Stimulated activated effector memory CD8-positive, alpha-beta T cell treated with anti-CD3 and anti-CD28 coated beads, Interleukin-12 subunit alpha, Interleukin-12 subunit beta, amount 100 ng/mL, for 72 hours (primary cell): Measurements from ENCODE around the gene ACER1.
"Not testable (repeated sequence)": the region's sequence is repeated elsewhere in the genome, so short reads cannot be mapped to it uniquely, and the experiment has no call there.

Experiments
- ATAC-seq: fragments of 150-1000 bp; cut with Tn5 transposase; 2 replicates; pipeline ENCODE4 v1.10.0; 2021
- DNase-seq, 2 donors: peaks; one replicate each; pipeline ENCODE4 v3.0.0; 2021 to 2022; ENCODE audit warnings: low spot score in 2 of 2
- H3K27ac Mint-ChIP-seq: one replicate; pipeline ENCODE4 v1.8.0; 2022; ENCODE audit warnings: mild to moderate bottlenecking, mixed read lengths
- H3K36me3 Mint-ChIP-seq: one replicate; pipeline ENCODE4 v1.8.0; 2022; ENCODE audit warnings: mild to moderate bottlenecking, mixed read lengths
- H3K4me1 Mint-ChIP-seq: one replicate; pipeline ENCODE4 v1.8.0; 2022; ENCODE audit warnings: mixed read lengths
- H3K4me3 Mint-ChIP-seq: one replicate; pipeline ENCODE4 v1.8.0; 2022; ENCODE audit warnings: mild to moderate bottlenecking, mixed read lengths
- H3K9me3 Mint-ChIP-seq: one replicate; pipeline ENCODE4 v1.8.0; 2022; ENCODE audit warnings: mixed read lengths

Gene ACER1

GRCh38 chr19:6282393-6282792, 51.0 kb downstream of the ACER1 start:
- ATAC-seq, H3K9me3 Mint-ChIP-seq, H3K4me3 Mint-ChIP-seq, DNase-seq, H3K27ac Mint-ChIP-seq: not testable (repeated sequence)
- H3K36me3 Mint-ChIP-seq = peaks cover 21% of the 10 kb centered on the region
- peaks cover 18% of the 10 kb centered on the region for H3K4me1 Mint-ChIP-seq

GRCh38 chr19:6279931-6280591, 53.4 kb downstream of the ACER1 start, which contains the start of gene MLLT1:
Gene MLLT1, minus strand, starts transcription at chr19:6279975. Its CDS starts 191 bp downstream, at chr19:6279784.
- H3K4me1 Mint-ChIP-seq = peaks cover 41% of the 10 kb centered on the region

GRCh38 chr19:6279620-6279930, 53.8 kb downstream of the ACER1 start:
- peak overlapping the region; percentile 97 for H3K27ac Mint-ChIP-seq

More at GRCh38 chr19:6279931-6280591, 53.4 kb downstream of the ACER1 start, which contains the start of gene MLLT1:
- peak within 1 kb of the TSS; percentile 97 for H3K27ac Mint-ChIP-seq
- peaks cover 26% of the 10 kb centered on the region for H3K36me3 Mint-ChIP-seq
- peak within 1 kb of the TSS; percentile 91 for H3K4me3 Mint-ChIP-seq
- H3K9me3 Mint-ChIP-seq = no peaks in the 10 kb centered on the region
- DNase-seq = peak; percentile 96 to 97
- peak; percentile 97 for ATAC-seq

DNA sequence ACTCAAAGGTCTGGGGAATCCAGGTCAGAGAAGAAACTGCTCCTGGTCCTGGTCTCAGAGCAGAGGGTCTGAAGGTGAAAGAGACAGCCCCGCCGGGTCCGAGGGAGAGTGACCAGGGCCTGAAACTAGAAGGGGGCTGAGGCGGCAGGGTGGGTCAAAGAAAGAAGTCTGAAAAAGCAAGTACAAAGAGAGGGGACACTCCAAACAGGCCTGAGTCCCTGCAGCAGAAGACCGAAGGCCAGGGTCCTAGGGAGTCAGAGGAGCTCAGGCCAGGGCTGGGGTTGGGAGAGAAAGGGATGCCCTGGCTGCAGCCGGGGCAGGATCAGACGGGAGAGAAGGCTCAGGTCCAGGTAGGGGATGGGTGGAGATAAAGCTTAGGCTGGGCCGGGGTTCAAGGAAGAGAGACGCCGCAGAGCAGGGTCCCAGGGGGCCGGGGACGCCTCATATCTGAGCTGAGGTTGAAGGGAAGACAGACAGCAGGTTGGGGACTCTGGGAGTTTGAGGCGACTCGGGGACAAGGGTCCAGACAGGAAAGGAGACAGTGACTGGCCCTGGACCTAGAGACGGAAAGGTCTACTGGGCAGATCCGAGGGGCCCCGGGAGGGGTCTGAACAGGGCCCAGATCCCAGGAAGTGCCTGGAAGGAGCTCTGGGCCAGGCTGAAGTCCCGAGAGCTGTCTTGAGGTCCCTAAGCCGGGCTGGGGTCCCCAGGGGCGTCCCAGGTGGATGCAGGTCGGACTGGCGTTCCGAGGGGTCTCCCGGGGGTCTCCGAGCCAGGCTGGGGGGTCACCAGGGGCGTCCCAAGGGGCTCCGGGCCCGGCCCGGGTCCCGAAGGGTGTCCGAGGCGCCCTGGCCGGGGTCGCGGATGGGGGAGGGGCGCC, 54.4 kb downstream of the ACER1 start:
- H3K4me1 Mint-ChIP-seq = peaks cover 43% of the 10 kb centered on the region
- no peaks in the 10 kb centered on the region for H3K9me3 Mint-ChIP-seq
- peaks cover 26% of the 10 kb centered on the region for H3K36me3 Mint-ChIP-seq
- ATAC-seq = no peak
- peak overlapping the region; percentile 91 for H3K4me3 Mint-ChIP-seq
- peak overlapping the region; percentile 97 for H3K27ac Mint-ChIP-seq
- peak in 1 of 2 donors; percentile 62 for DNase-seq

More at GRCh38 chr19:6279620-6279930, 53.8 kb downstream of the ACER1 start:
- H3K4me3 Mint-ChIP-seq = peak overlapping the region; percentile 91
- H3K36me3 Mint-ChIP-seq = peaks cover 26% of the 10 kb centered on the region
- peak; percentile 66 for ATAC-seq
- no peak for DNase-seq
- no peaks in the 10 kb centered on the region for H3K9me3 Mint-ChIP-seq
- H3K4me1 Mint-ChIP-seq = peaks cover 43% of the 10 kb centered on the region

- Mint-ChIP-seq H3K4me1 (peaks cover 52% of the 10 kb centered on the region), H3K27ac (peak overlapping the region; percentile 97)
Observed at GRCh38 chr19:6278051-6278450, 55.4 kb downstream of the ACER1 start.

DNA sequence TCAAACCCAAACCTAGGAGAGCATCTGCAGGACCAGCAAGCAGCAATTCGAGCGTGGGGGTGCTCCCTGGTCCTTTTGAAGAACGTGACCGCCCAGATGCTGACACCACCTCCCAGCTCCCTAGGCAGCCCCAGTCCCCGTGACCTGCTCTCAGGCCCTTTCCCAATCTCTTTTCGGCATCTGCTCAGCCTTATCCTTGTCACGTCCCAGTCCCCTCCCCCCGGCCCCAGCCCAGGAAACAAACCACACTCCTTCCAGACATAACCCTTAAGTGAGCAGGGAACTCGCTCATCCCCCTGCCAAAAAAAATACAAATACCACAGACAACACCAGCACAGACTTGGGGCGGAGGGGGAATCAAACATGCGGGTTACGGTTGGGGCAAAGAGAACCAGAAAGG, 57.0 kb downstream of the ACER1 start:
- no peaks in the 10 kb centered on the region for H3K9me3 Mint-ChIP-seq
- ATAC-seq = no peak
- no peak overlapping the region for H3K4me3 Mint-ChIP-seq
- H3K36me3 Mint-ChIP-seq = peaks cover 26% of the 10 kb centered on the region
- peaks cover 66% of the 10 kb centered on the region for H3K4me1 Mint-ChIP-seq
- no peak for DNase-seq
- H3K27ac Mint-ChIP-seq = peak overlapping the region; percentile 6

More at GRCh38 chr19:6278051-6278450, 55.4 kb downstream of the ACER1 start:
- ATAC-seq = no peak
- Mint-ChIP-seq H3K36me3 (peaks cover 26% of the 10 kb centered on the region), H3K4me3 (peak overlapping the region; percentile 91), H3K9me3 (no peaks in the 10 kb centered on the region)
- DNase-seq = no peak

DNA sequence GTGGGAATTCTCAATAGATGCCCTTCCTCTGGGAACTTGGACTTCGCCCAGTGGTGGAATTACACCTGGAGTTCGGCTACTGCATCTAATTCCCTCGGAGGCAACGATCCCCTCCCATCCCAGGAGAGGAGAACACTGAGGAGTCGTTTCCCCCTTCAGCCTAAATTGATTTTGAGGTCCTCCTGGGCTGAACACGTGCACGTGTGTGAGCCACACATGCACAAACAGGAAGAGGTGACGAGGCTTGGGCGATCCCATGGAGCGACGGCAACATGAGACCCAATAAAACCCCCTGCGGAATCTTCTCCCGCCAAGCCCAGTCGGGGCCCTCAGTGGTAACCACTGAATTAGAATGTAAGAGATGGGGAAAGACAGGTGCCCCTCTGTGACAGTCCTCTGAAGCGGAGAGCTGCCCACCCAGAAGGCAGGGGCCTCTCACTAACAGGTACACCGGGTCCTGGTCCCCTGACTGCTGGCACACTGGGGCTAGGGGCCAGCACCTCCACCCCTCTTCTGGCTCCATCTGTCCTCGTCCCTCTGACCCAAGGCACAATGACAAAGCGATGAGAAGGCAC, 58.2 kb downstream of the ACER1 start:
- Mint-ChIP-seq H3K27ac (peak overlapping the region; percentile 68), H3K4me1 (peaks cover 78% of the 10 kb centered on the region), H3K4me3 (no peak overlapping the region), H3K36me3 (peaks cover 26% of the 10 kb centered on the region), H3K9me3 (no peaks in the 10 kb centered on the region)
- ATAC-seq (no peak), DNase-seq (no peak)

GRCh38 chr19:6274756-6275155, 58.7 kb downstream of the ACER1 start:
- H3K36me3 Mint-ChIP-seq = peaks cover 27% of the 10 kb centered on the region
- ATAC-seq = no peak
- no peak for DNase-seq
- H3K27ac Mint-ChIP-seq = no peak overlapping the region
- no peak overlapping the region for H3K4me3 Mint-ChIP-seq
- H3K4me1 Mint-ChIP-seq = peaks cover 83% of the 10 kb centered on the region
- H3K9me3 Mint-ChIP-seq = no peaks in the 10 kb centered on the region

GRCh38 chr19:6273701-6274601, 59.5 kb downstream of the ACER1 start:
- ATAC-seq (no peak), DNase-seq (no peak)
- H3K36me3 Mint-ChIP-seq = peaks cover 24% of the 10 kb centered on the region
- H3K27ac Mint-ChIP-seq = peak overlapping the region; percentile 65
- H3K9me3 Mint-ChIP-seq = no peaks in the 10 kb centered on the region
- peaks cover 87% of the 10 kb centered on the region for H3K4me1 Mint-ChIP-seq
- H3K4me3 Mint-ChIP-seq = no peak overlapping the region

DNA sequence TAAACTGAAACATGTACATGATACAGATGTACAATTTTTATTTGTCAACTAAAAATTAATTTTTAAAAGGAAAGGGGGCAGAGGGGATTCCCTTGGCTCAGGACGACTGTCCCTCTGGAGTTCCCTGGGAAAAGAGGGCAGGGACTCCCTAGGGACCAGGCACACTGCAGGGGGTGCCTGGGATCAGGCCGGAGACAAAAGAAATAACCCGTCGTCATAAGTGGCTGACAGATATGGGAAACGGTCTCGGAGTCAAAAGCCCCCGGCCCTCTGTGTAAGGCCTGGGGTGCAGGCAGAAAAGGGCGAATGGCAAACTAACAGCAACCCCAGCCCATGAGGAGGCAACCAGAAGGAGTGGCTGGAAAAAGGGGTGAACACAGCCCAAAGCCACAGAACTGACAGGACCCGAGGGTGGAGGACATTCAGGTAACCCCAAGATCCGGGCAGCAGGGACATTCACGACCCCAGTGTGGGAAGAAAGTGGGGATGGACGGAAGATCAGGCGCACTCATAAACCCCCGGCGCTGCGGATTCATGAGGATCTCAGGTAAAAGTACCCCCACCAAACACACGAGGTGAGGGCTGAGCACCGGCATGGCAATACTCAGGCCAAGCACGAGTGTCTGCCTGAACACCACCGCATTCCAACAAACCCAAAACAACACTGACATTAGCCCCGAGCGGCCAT, 60.4 kb downstream of the ACER1 start:
- H3K27ac Mint-ChIP-seq = peak overlapping the region; percentile 68

GRCh38 chr19:6272411-6272791, 61.0 kb downstream of the ACER1 start:
- ATAC-seq (no peak), DNase-seq (no peak)
- H3K9me3 Mint-ChIP-seq = no peaks in the 10 kb centered on the region
- peaks cover 28% of the 10 kb centered on the region for H3K36me3 Mint-ChIP-seq
- H3K27ac Mint-ChIP-seq = peak overlapping the region; percentile 68
- peaks cover 71% of the 10 kb centered on the region for H3K4me1 Mint-ChIP-seq
- no peak overlapping the region for H3K4me3 Mint-ChIP-seq

More for the DNA sequence above, 60.4 kb downstream of the ACER1 start:
- DNase-seq = no peak
- ATAC-seq = no peak
- no peaks in the 10 kb centered on the region for H3K9me3 Mint-ChIP-seq
- no peak overlapping the region for H3K4me3 Mint-ChIP-seq
- H3K36me3 Mint-ChIP-seq = peaks cover 24% of the 10 kb centered on the region
- H3K4me1 Mint-ChIP-seq = peaks cover 78% of the 10 kb centered on the region

DNA sequence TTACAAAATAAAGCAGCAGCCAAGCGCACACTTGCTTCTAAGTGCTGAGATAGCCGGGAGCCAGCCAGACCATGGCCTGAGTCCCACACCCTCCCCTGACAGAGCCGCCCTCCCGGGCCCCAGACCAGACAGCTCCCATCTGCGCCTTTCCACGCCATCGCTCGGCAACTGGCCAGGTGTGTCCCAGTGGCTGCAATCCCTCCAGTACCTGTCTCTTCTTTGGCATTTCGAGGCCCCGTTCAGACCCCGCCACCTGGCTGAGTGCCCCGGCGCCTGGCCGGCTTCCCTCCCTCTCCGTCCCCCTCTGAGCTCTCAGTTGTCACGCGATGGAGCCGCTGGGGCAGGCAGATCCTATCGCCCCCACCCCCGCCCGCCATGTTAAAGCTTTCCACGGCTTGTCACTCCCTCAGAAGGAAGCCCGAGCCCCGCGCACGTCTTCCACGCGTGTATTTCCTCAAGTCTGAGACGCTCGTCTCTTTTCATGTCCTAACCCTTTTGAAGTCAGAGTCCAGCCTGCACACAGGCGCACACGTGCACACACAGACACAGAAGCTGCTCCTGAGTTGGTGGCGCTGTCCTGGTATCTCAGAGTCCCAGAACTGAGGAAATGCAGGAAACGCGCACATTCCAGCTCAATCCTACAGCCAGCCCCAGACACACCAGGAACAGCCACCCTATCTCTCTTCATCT, 61.5 kb downstream of the ACER1 start:
- no peak for ATAC-seq
- Mint-ChIP-seq H3K27ac (peak overlapping the region; percentile 68), H3K36me3 (peaks cover 33% of the 10 kb centered on the region), H3K9me3 (no peaks in the 10 kb centered on the region), H3K4me3 (no peak overlapping the region), H3K4me1 (peaks cover 66% of the 10 kb centered on the region)
- DNase-seq = no peak

DNA sequence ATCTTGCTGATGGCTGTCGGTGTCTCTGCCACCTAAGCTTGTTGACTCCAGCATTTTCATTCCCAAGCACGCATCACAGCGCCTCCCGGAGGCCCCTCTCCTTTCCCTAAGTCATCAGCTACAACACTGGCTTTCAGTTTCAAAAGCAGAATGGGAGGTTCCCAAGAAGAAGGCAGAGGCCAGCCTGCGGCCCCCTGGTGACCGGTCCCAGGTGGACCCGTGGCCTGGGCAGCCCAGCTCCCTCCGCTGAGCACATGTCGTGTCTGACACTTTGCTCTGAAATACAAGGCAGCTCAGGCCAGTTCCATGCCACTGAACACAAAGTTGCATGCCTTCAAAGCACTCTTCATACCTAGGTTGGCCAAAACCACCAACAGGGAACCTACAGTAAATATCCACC, 62.2 kb downstream of the ACER1 start:
- H3K9me3 Mint-ChIP-seq = no peaks in the 10 kb centered on the region
- H3K4me3 Mint-ChIP-seq = no peak overlapping the region
- DNase-seq = no peak
- peaks cover 60% of the 10 kb centered on the region for H3K4me1 Mint-ChIP-seq
- peaks cover 34% of the 10 kb centered on the region for H3K36me3 Mint-ChIP-seq
- H3K27ac Mint-ChIP-seq = peak overlapping the region; percentile 52
- ATAC-seq = no peak

GRCh38 chr19:6270822-6271221, 62.6 kb downstream of the ACER1 start:
- Mint-ChIP-seq H3K27ac (peak overlapping the region; percentile 52), H3K36me3 (peaks cover 38% of the 10 kb centered on the region)
- no peak for ATAC-seq

More at GRCh38 chr19:6270822-6271221, 62.6 kb downstream of the ACER1 start:
- Mint-ChIP-seq H3K4me1 (peaks cover 56% of the 10 kb centered on the region), H3K4me3 (no peak overlapping the region), H3K9me3 (no peaks in the 10 kb centered on the region)
- DNase-seq = no peak
